ENCODE results near the gene TUBAL3. TPM values are rescaled to one million over a fixed set of nuclear protein-coding genes. Genes with fewer than 3 reads are reported as not detected.
"Not testable (repeated sequence)": the region's sequence is repeated elsewhere in the genome, so short reads cannot be mapped to it uniquely, and the experiment has no call there.

TUBAL3 gene
- total RNA-seq, 1 donor, result not detected

GRCh38 chr10:5390607-5391205 is 13.9 kb downstream of the TUBAL3 start:
- no peak overlapping the region for H3K27ac ChIP-seq (ENCODE audit: low read depth, low read length)
- no peaks in the 10 kb centered on the region for H3K4me1 ChIP-seq (ENCODE audit: insufficient read depth, low read length)
- H3K4me2 ChIP-seq (ENCODE audit: insufficient read depth, low read length), result no peak overlapping the region
- no peaks in the 10 kb centered on the region for H3K27me3 ChIP-seq (ENCODE audit: insufficient read depth, low read length)
- no peak overlapping the region for H3K4me3 ChIP-seq (ENCODE audit: insufficient read depth, low read length)
- H3K9me3 ChIP-seq (ENCODE audit: low read depth, low read length), result peaks cover 4% of the 10 kb centered on the region
- no peak for TF ChIP-seq CTCF (IDR thresholded peaks at IDR 0.05; ENCODE audit: extremely low read depth, low read depth, low read length)
- no peaks in the 10 kb centered on the region for H3K79me2 ChIP-seq (ENCODE audit: insufficient read depth, low read length)
- DNase-seq (ENCODE audit: insufficient read length, low spot score, missing footprints), result no peak
- no peaks in the 10 kb centered on the region for H4K20me1 ChIP-seq (ENCODE audit: insufficient read depth, low read length)
- H2AFZ ChIP-seq (ENCODE audit: low read length), result no peak overlapping the region
- no peaks in the 10 kb centered on the region for H3K36me3 ChIP-seq (ENCODE audit: insufficient read depth, low read length)

- Histone ChIP-seq H3K4me3 (ENCODE audit: insufficient read depth, low read length) (no peak overlapping the region), H3K36me3 (ENCODE audit: insufficient read depth, low read length) (no peaks in the 10 kb centered on the region), H2AFZ (ENCODE audit: low read length) (no peak overlapping the region), H3K9me3 (ENCODE audit: low read depth, low read length) (peaks cover 4% of the 10 kb centered on the region), H3K4me2 (ENCODE audit: insufficient read depth, low read length) (no peak overlapping the region), H3K79me2 (ENCODE audit: insufficient read depth, low read length) (no peaks in the 10 kb centered on the region), H3K27me3 (ENCODE audit: insufficient read depth, low read length) (peaks cover 4% of the 10 kb centered on the region), H3K4me1 (ENCODE audit: insufficient read depth, low read length) (no peaks in the 10 kb centered on the region), H3K27ac (ENCODE audit: low read depth, low read length) (no peak overlapping the region), H4K20me1 (ENCODE audit: insufficient read depth, low read length) (no peaks in the 10 kb centered on the region)
- TF ChIP-seq CTCF (IDR thresholded peaks at IDR 0.05; ENCODE audit: extremely low read depth, low read depth, low read length), result no peak
- peak; percentile 34 for DNase-seq (ENCODE audit: insufficient read length, low spot score, missing footprints)
Measured at GRCh38 chr10:5387169-5387568, 17.5 kb downstream of the TUBAL3 start.

- no peak overlapping the region for H3K27ac ChIP-seq (ENCODE audit: low read depth, low read length)
- H4K20me1 ChIP-seq (ENCODE audit: insufficient read depth, low read length), result no peaks in the 10 kb centered on the region
- DNase-seq (ENCODE audit: insufficient read length, low spot score, missing footprints), result peak; percentile 31
- no peak overlapping the region for H3K4me3 ChIP-seq (ENCODE audit: insufficient read depth, low read length)
- H3K4me2 ChIP-seq (ENCODE audit: insufficient read depth, low read length), result no peak overlapping the region
- H3K36me3 ChIP-seq (ENCODE audit: insufficient read depth, low read length), result no peaks in the 10 kb centered on the region
- H3K4me1 ChIP-seq (ENCODE audit: insufficient read depth, low read length), result no peaks in the 10 kb centered on the region
- no peak for TF ChIP-seq CTCF (IDR thresholded peaks at IDR 0.05; ENCODE audit: extremely low read depth, low read depth, low read length)
- no peak overlapping the region for H2AFZ ChIP-seq (ENCODE audit: low read length)
- no peaks in the 10 kb centered on the region for H3K79me2 ChIP-seq (ENCODE audit: insufficient read depth, low read length)
- H3K9me3 ChIP-seq (ENCODE audit: low read depth, low read length), result no peaks in the 10 kb centered on the region
- peaks cover 4% of the 10 kb centered on the region for H3K27me3 ChIP-seq (ENCODE audit: insufficient read depth, low read length)
Measured at GRCh38 chr10:5385224-5385623, 19.4 kb downstream of the TUBAL3 start.

GRCh38 chr10:5381187-5381586 is 23.4 kb downstream of the TUBAL3 start:
- H2AFZ ChIP-seq (ENCODE audit: low read length), result no peak overlapping the region

GRCh38 chr10:5380395-5380794 is 24.2 kb downstream of the TUBAL3 start:
- not testable (repeated sequence) for H3K9me3 ChIP-seq (ENCODE audit: low read depth, low read length); H3K4me2 ChIP-seq (ENCODE audit: insufficient read depth, low read length); H3K27ac ChIP-seq (ENCODE audit: low read depth, low read length); H3K36me3 ChIP-seq (ENCODE audit: insufficient read depth, low read length); H3K4me3 ChIP-seq (ENCODE audit: insufficient read depth, low read length); H2AFZ ChIP-seq (ENCODE audit: low read length); H3K79me2 ChIP-seq (ENCODE audit: insufficient read depth, low read length); H3K4me1 ChIP-seq (ENCODE audit: insufficient read depth, low read length); H3K27me3 ChIP-seq (ENCODE audit: insufficient read depth, low read length); H4K20me1 ChIP-seq (ENCODE audit: insufficient read depth, low read length); DNase-seq (ENCODE audit: insufficient read length, low spot score, missing footprints)

More at GRCh38 chr10:5381187-5381586, 23.4 kb downstream of the TUBAL3 start:
- no peak for DNase-seq (ENCODE audit: insufficient read length, low spot score, missing footprints)
- no peaks in the 10 kb centered on the region for H3K9me3 ChIP-seq (ENCODE audit: low read depth, low read length)
- H3K4me2 ChIP-seq (ENCODE audit: insufficient read depth, low read length), result no peak overlapping the region
- no peaks in the 10 kb centered on the region for H3K36me3 ChIP-seq (ENCODE audit: insufficient read depth, low read length)
- no peak overlapping the region for H3K27ac ChIP-seq (ENCODE audit: low read depth, low read length)
- no peaks in the 10 kb centered on the region for H4K20me1 ChIP-seq (ENCODE audit: insufficient read depth, low read length)
- no peak overlapping the region for H3K4me3 ChIP-seq (ENCODE audit: insufficient read depth, low read length)
- TF ChIP-seq CTCF (IDR thresholded peaks at IDR 0.05; ENCODE audit: extremely low read depth, low read depth, low read length), result no peak
- H3K27me3 ChIP-seq (ENCODE audit: insufficient read depth, low read length), result peaks cover 4% of the 10 kb centered on the region
- H3K79me2 ChIP-seq (ENCODE audit: insufficient read depth, low read length), result no peaks in the 10 kb centered on the region
- H3K4me1 ChIP-seq (ENCODE audit: insufficient read depth, low read length), result no peaks in the 10 kb centered on the region

GRCh38 chr10:5379202-5379601 is 25.4 kb downstream of the TUBAL3 start:
- not testable (repeated sequence) for H4K20me1 ChIP-seq (ENCODE audit: insufficient read depth, low read length); DNase-seq (ENCODE audit: insufficient read length, low spot score, missing footprints)

More at GRCh38 chr10:5379202-5379601, 25.4 kb downstream of the TUBAL3 start:
- H3K4me2 ChIP-seq (ENCODE audit: insufficient read depth, low read length); H3K9me3 ChIP-seq (ENCODE audit: low read depth, low read length); H3K36me3 ChIP-seq (ENCODE audit: insufficient read depth, low read length); H3K27ac ChIP-seq (ENCODE audit: low read depth, low read length); H3K27me3 ChIP-seq (ENCODE audit: insufficient read depth, low read length); H3K79me2 ChIP-seq (ENCODE audit: insufficient read depth, low read length); H2AFZ ChIP-seq (ENCODE audit: low read length); H3K4me3 ChIP-seq (ENCODE audit: insufficient read depth, low read length); H3K4me1 ChIP-seq (ENCODE audit: insufficient read depth, low read length): not testable (repeated sequence)
